HepG2 (cell line): ENCODE measurements around the gene ING1. TPM values are rescaled to one million over a fixed set of nuclear protein-coding genes. Genes with fewer than 3 reads are reported as not detected.
A peak's percentile ranks its signal among the peaks of the same experiment; 100 is the strongest.

Experiments
- CBX2 ChIP-seq, 2 experiments: fragments of 200-600 bp in 1 of 2; sonication (generic); formaldehyde crosslinking in 1 of 2; IDR thresholded peaks; 2 replicates each; pipeline versions ENCODE4 v1.7.0 to v1.8.1; 2018 to 2022; ENCODE audit warnings: low read depth in 2 of 2, low read length in 1 of 2, mild to moderate bottlenecking in 1 of 2, missing genetic modification reagents in 1 of 2
- HOXA9 ChIP-seq: sonication (generic); formaldehyde crosslinking; IDR thresholded peaks from 2 replicates; pipeline ENCODE4 v1.8.1; 2022; ENCODE audit warnings: missing genetic modification reagents, mild to moderate bottlenecking, moderate library complexity, borderline replicate concordance
- IKZF1 ChIP-seq: fragments of 450-650 bp; IDR thresholded peaks from 2 replicates; pipeline ENCODE4 v1.7.1; 2016
- LRRFIP1 ChIP-seq: sonication (generic); formaldehyde crosslinking; conservative IDR thresholded peaks from 2 replicates; pipeline ENCODE4 v1.4.0; 2020; ENCODE audit warnings: missing genetic modification reagents
- MEIS1 ChIP-seq: sonication (generic); formaldehyde crosslinking; IDR thresholded peaks from 2 replicates; pipeline ENCODE4 v1.9.0; 2021; ENCODE audit warnings: mild to moderate bottlenecking, missing genetic modification reagents, moderate library complexity, borderline replicate concordance
- NCOR1 ChIP-seq: fragments of 200-600 bp; sonication (generic); IDR thresholded peaks from 2 replicates; pipeline ENCODE4 v1.7.0; 2017; ENCODE audit warnings: antibody characterized with exemption, low read length, borderline replicate concordance
- NFKB2 ChIP-seq: sonication (generic); formaldehyde crosslinking; IDR thresholded peaks from 2 replicates; pipeline ENCODE4 v1.4.0; 2020; ENCODE audit warnings: missing genetic modification reagents, borderline replicate concordance
- NR2F2 ChIP-seq: IDR thresholded peaks from 2 replicates; pipeline ENCODE4 v1.6.1; 2012; ENCODE audit warnings: low read depth, inconsistent platforms, borderline replicate concordance
- NR3C1 ChIP-seq: sonication (generic); formaldehyde crosslinking; IDR thresholded peaks from 2 replicates; pipeline ENCODE4 v1.4.0; 2020; ENCODE audit warnings: missing genetic modification reagents
- PAXIP1 ChIP-seq: sonication (generic); formaldehyde crosslinking; conservative IDR thresholded peaks from 2 replicates; pipeline ENCODE4 v1.4.0; 2020; ENCODE audit warnings: mild to moderate bottlenecking, missing genetic modification reagents, moderate library complexity
- PHF5A ChIP-seq: IDR thresholded peaks from one replicate; pipeline ENCODE4 v1.6.1; 2018; ENCODE audit warnings: low read depth, missing genetic modification reagents; ENCODE audit not compliant: unreplicated experiment
- POLR2G ChIP-seq: fragments of 200-400 bp; formaldehyde crosslinking; IDR thresholded peaks from 2 replicates; pipeline ENCODE4 v1.6.1; 2018; ENCODE audit warnings: mild to moderate bottlenecking, low read depth, low read length, moderate library complexity
- SNRNP70 ChIP-seq: fragments of 200-400 bp; formaldehyde crosslinking; IDR thresholded peaks from 2 replicates; pipeline ENCODE4 v1.6.1; 2017; ENCODE audit warnings: mild to moderate bottlenecking, low read depth, low read length, moderate library complexity
- TAF15 ChIP-seq: fragments of 200-400 bp; formaldehyde crosslinking; IDR thresholded peaks from one replicate; pipeline ENCODE4 v1.6.1; 2018; ENCODE audit warnings: mild to moderate bottlenecking, low read depth, low read length; ENCODE audit not compliant: poor library complexity, severe bottlenecking
- ZFP36L2 ChIP-seq: sonication (generic); formaldehyde crosslinking; IDR thresholded peaks from 2 replicates; pipeline ENCODE4 v1.4.0; 2020; ENCODE audit warnings: missing genetic modification reagents
- ZNF143 ChIP-seq: sonication (generic); formaldehyde crosslinking; IDR thresholded peaks from 2 replicates; pipeline ENCODE4 v1.4.0; 2020; ENCODE audit warnings: missing genetic modification reagents
- ZNF20 ChIP-seq: sonication (generic); formaldehyde crosslinking; IDR thresholded peaks from 2 replicates; pipeline ENCODE4 v1.4.0; 2020; ENCODE audit warnings: mild to moderate bottlenecking, moderate library complexity, missing genetic modification reagents
- ZNF337 ChIP-seq: sonication (generic); formaldehyde crosslinking; IDR thresholded peaks from 2 replicates; pipeline ENCODE4 v1.5.1; 2020; ENCODE audit warnings: missing genetic modification reagents, low read depth, mild to moderate bottlenecking, borderline replicate concordance
- ZNF552 ChIP-seq: sonication (generic); formaldehyde crosslinking; IDR thresholded peaks from 2 replicates; pipeline ENCODE4 v1.9.0; 2022; ENCODE audit warnings: missing genetic modification reagents, mild to moderate bottlenecking, borderline replicate concordance
- ZNF607 ChIP-seq: sonication (generic); formaldehyde crosslinking; IDR thresholded peaks from 2 replicates; pipeline ENCODE4 v1.5.1; 2020; ENCODE audit warnings: missing genetic modification reagents, mild to moderate bottlenecking, borderline replicate concordance
- ZNF704 ChIP-seq: sonication (generic); formaldehyde crosslinking; IDR thresholded peaks from 2 replicates; pipeline ENCODE4 v1.8.1; 2023; ENCODE audit warnings: mild to moderate bottlenecking, inconsistent platforms, moderate library complexity, missing genetic modification reagents, borderline replicate concordance
- ZNF709 ChIP-seq: sonication (generic); formaldehyde crosslinking; IDR thresholded peaks from 2 replicates; pipeline ENCODE4 v1.5.0; 2020; ENCODE audit warnings: mild to moderate bottlenecking, missing genetic modification reagents
- ZNF816 ChIP-seq: sonication (generic); formaldehyde crosslinking; IDR thresholded peaks from 2 replicates; pipeline ENCODE4 v1.8.0; 2022; ENCODE audit warnings: missing genetic modification reagents, mild to moderate bottlenecking, borderline replicate concordance
- polyA plus RNA-seq, 8 experiments: library from polyadenylated mRNA; depleted of rRNA in 3 of 8; stranded (reverse) in 7 of 8; unstranded in 1 of 8; fragments of >200 nt; fragmentation: Illumina TruSeq in 4 of 8; extraction: Trizol in 4 of 8; gene quantifications; 2 replicates each; pipeline versions ENCODE4 v1.2.1 to v1.2.3, GENCODE V29; 2011 to 2016; ENCODE audit warnings: low read depth in 4 of 8, missing spikeins in 1 of 8, mixed read lengths in 1 of 8; ENCODE audit not compliant: insufficient read depth in 1 of 8
- total RNA-seq, 5 experiments: library from RNA; depleted of rRNA; stranded (reverse); fragments of >200 nt; fragmentation: Illumina TruSeq; extraction: Trizol; gene quantifications; 2 replicates each; pipeline ENCODE4 v1.2.3, GENCODE V29; 2016; ENCODE audit warnings: low read depth in 1 of 5

ING1 gene
- total and polyA plus RNA-seq, 2 of the 13 experiments (the other 11 are each of a cell fraction or from before 2014, with no cell fraction given): 8.1 to 16.1 TPM

GRCh38 chr13:110714797-110715394 is 1.4 kb downstream of the ING1 start (continued):
- TF ChIP-seq PAXIP1 (CRISPR knock-in tag): no peak; the same call in 1 of the 2 replicates
- TF ChIP-seq ZNF20 (CRISPR knock-in tag): no peak
- peak; percentile 33; the same call in 1 of the 2 replicates for TF ChIP-seq ZNF709
- no peak for TF ChIP-seq NR2F2
- TF ChIP-seq ZNF337: no peak
- TF ChIP-seq NCOR1: no peak
- TF ChIP-seq TAF15: no peak
- no peak for TF ChIP-seq ZNF552 (CRISPR knock-in tag)
- no peak for TF ChIP-seq ZNF143 (CRISPR knock-in tag)
- TF ChIP-seq NFKB2: no peak; the same call in 1 of the 2 replicates
- peak; percentile 100 for TF ChIP-seq POLR2G
- no peak for TF ChIP-seq HOXA9 (CRISPR knock-in tag)
- no peak for TF ChIP-seq PHF5A (CRISPR knock-in tag)
- TF ChIP-seq ZNF607 (CRISPR knock-in tag): no peak
- TF ChIP-seq ZFP36L2 (CRISPR knock-in tag): no peak
- no peak for TF ChIP-seq ZNF704 (CRISPR knock-in tag)
- TF ChIP-seq LRRFIP1 (CRISPR knock-in tag): no peak
- TF ChIP-seq CBX2 (IDR thresholded peaks at IDR 0.05; ENCODE audit: low read depth, low read length): no peak
- TF ChIP-seq CBX2 (CRISPR knock-in tag; IDR thresholded peaks at IDR 0.05; ENCODE audit: low read depth): no peak
- no peak for TF ChIP-seq MEIS1 (CRISPR knock-in tag)
- no peak for TF ChIP-seq SNRNP70
- TF ChIP-seq ZNF816: peak; percentile 90; the same call in 1 of the 2 replicates
- TF ChIP-seq NR3C1 (CRISPR knock-in tag): no peak
- no peak for TF ChIP-seq IKZF1
